ENCODE data around the gene GMDS. TPM values are rescaled to one million over a fixed set of nuclear protein-coding genes. Genes with fewer than 3 reads are reported as not detected.

GMDS gene
- total RNA-seq, 4 donors from 2014 or later: 197 to 375 (median 215) TPM

GRCh38 chr6:2073476-2073875 is 171.9 kb downstream of the GMDS start:
- H3K27ac ChIP-seq: no peak overlapping the region
- H3K4me3 ChIP-seq: no peak overlapping the region
- no peaks in the 10 kb centered on the region for H3K27me3 ChIP-seq
- TF ChIP-seq CTCF (IDR thresholded peaks at IDR 0.05) (no peak), POLR2A (IDR thresholded peaks at IDR 0.05) (no peak)
- no peaks in the 10 kb centered on the region for H3K4me1 ChIP-seq
- DNase-seq: no peak
- no peaks in the 10 kb centered on the region for H3K9me3 ChIP-seq
- H3K36me3 ChIP-seq: no peaks in the 10 kb centered on the region

- Histone ChIP-seq H3K27ac (no peak overlapping the region), H3K4me3 (no peak overlapping the region), H3K27me3 (no peaks in the 10 kb centered on the region), H3K36me3 (no peaks in the 10 kb centered on the region), H3K9me3 (no peaks in the 10 kb centered on the region), H3K4me1 (no peaks in the 10 kb centered on the region)
- no peak for DNase-seq
- TF ChIP-seq POLR2A (IDR thresholded peaks at IDR 0.05) (no peak), CTCF (IDR thresholded peaks at IDR 0.05) (no peak)
These were observed 173.0 kb downstream of the GMDS start for GRCh38 chr6:2072453-2072852.

GRCh38 chr6:2063547-2063946 is 181.9 kb downstream of the GMDS start:
- Histone ChIP-seq H3K9me3 (no peaks in the 10 kb centered on the region), H3K27ac (no peak overlapping the region), H3K36me3 (no peaks in the 10 kb centered on the region), H3K27me3 (no peaks in the 10 kb centered on the region), H3K4me1 (no peaks in the 10 kb centered on the region), H3K4me3 (no peak overlapping the region)
- TF ChIP-seq CTCF (IDR thresholded peaks at IDR 0.05): no peak
- no peak for TF ChIP-seq POLR2A (IDR thresholded peaks at IDR 0.05)
- no peak for DNase-seq

- no peak overlapping the region for H3K4me3 ChIP-seq
- no peaks in the 10 kb centered on the region for H3K4me1 ChIP-seq
- H3K9me3 ChIP-seq: no peaks in the 10 kb centered on the region
- H3K36me3 ChIP-seq: no peaks in the 10 kb centered on the region
- H3K27ac ChIP-seq: no peak overlapping the region
- DNase-seq: no peak
- H3K27me3 ChIP-seq: no peaks in the 10 kb centered on the region
- TF ChIP-seq CTCF (IDR thresholded peaks at IDR 0.05): no peak
- TF ChIP-seq POLR2A (IDR thresholded peaks at IDR 0.05): no peak
These were observed 183.5 kb downstream of the GMDS start for GRCh38 chr6:2061880-2062279.

GRCh38 chr6:2055911-2056310 is 189.5 kb downstream of the GMDS start:
- no peak for TF ChIP-seq POLR2A (IDR thresholded peaks at IDR 0.05)
- TF ChIP-seq CTCF (IDR thresholded peaks at IDR 0.05): no peak
- Histone ChIP-seq H3K4me1 (no peaks in the 10 kb centered on the region), H3K4me3 (no peak overlapping the region), H3K27ac (no peak overlapping the region), H3K36me3 (no peaks in the 10 kb centered on the region), H3K9me3 (no peaks in the 10 kb centered on the region), H3K27me3 (no peaks in the 10 kb centered on the region)
- no peak for DNase-seq

- no peak for DNase-seq
- Histone ChIP-seq H3K36me3 (no peaks in the 10 kb centered on the region), H3K27ac (no peak overlapping the region), H3K27me3 (no peaks in the 10 kb centered on the region), H3K9me3 (no peaks in the 10 kb centered on the region), H3K4me3 (no peak overlapping the region), H3K4me1 (no peaks in the 10 kb centered on the region)
- TF ChIP-seq POLR2A (IDR thresholded peaks at IDR 0.05) (no peak), CTCF (IDR thresholded peaks at IDR 0.05) (no peak)
These were observed 190.3 kb downstream of the GMDS start for GRCh38 chr6:2055143-2055542.

Data from Peyer's patch (tissue), 4 donors.